A673 (cell line): ENCODE results near the gene KCNV2. TPM values are rescaled to one million over a fixed set of nuclear protein-coding genes. Genes with fewer than 3 reads are reported as not detected.

Experiments
- BruUV-seq: library from RNA; stranded (reverse); fragments of 400-500 nt; replicated peaks from 2 replicates; lab custom pipeline; 2021; lab: Mats Ljungman, UMichigan
- CTCF ChIA-PET: fragments of 300-600 bp; sonication (Branson Sonifier 250); formaldehyde crosslinking; loops from one replicate; lab custom pipeline; 2022; ENCODE audit warnings: antibody characterized with exemption; lab: Charles Lee
- POLR2A ChIA-PET: fragments of 300-600 bp; sonication (Branson Sonifier 250); formaldehyde crosslinking; loops from one replicate; lab custom pipeline; 2022; ENCODE audit warnings: antibody characterized with exemption; ENCODE audit not compliant: low non-redundant PET; lab: Charles Lee
- DNase-seq: peaks from one replicate; pipeline ENCODE4 v3.0.0-alpha.2; 2015; ENCODE audit warnings: low spot score
- H3K27ac ChIP-seq: fragments of 200-600 bp; sonication (generic); 2 replicates; pipeline ENCODE4 v1.5.1; 2016; ENCODE audit warnings: mixed run types, low read depth, mild to moderate bottlenecking, mixed read lengths, antibody characterized with exemption, low read length; ENCODE audit not compliant: poor library complexity, severe bottlenecking
- H3K27me3 ChIP-seq: fragments of 200-600 bp; sonication (generic); replicated peaks from 2 replicates; pipeline ENCODE4 v1.6.1; 2017; ENCODE audit warnings: mixed run types, low read depth, mild to moderate bottlenecking, mixed read lengths, antibody characterized with exemption, low read length; ENCODE audit not compliant: insufficient read depth, poor library complexity
- H3K36me3 ChIP-seq: fragments of 200-600 bp; sonication (generic); 2 replicates; pipeline ENCODE4 v1.6.1; 2016; ENCODE audit warnings: mixed run types, mild to moderate bottlenecking, mixed read lengths, antibody characterized with exemption, low read length; ENCODE audit not compliant: insufficient read depth, poor library complexity, severe bottlenecking
- H3K4me1 ChIP-seq: fragments of 200-600 bp; sonication (generic); 2 replicates; pipeline ENCODE4 v1.6.1; 2017; ENCODE audit warnings: mixed run types, mild to moderate bottlenecking, mixed read lengths, antibody characterized with exemption, low read length; ENCODE audit not compliant: insufficient read depth, poor library complexity, severe bottlenecking
- H3K4me3 ChIP-seq: fragments of 200-600 bp; sonication (generic); 2 replicates; pipeline ENCODE4 v1.5.1; 2016; ENCODE audit warnings: low read depth, mixed run types, mild to moderate bottlenecking, mixed read lengths, low read length; ENCODE audit not compliant: poor library complexity, severe bottlenecking
- H3K9me3 ChIP-seq: fragments of 200-600 bp; sonication (generic); 2 replicates; pipeline ENCODE4 v1.6.1; 2016; ENCODE audit warnings: mixed run types, low read depth, mild to moderate bottlenecking, mixed read lengths, antibody characterized with exemption, low read length; ENCODE audit not compliant: poor library complexity, severe bottlenecking
- EZH2 ChIP-seq: fragments of 200-600 bp; sonication (generic); IDR thresholded peaks from 2 replicates; pipeline ENCODE4 v1.6.1; 2017; ENCODE audit warnings: borderline replicate concordance, low read depth, mild to moderate bottlenecking, mixed read lengths, antibody characterized with exemption, low read length; ENCODE audit not compliant: poor library complexity, severe bottlenecking
- intact Hi-C: fragments of 100-400 bp; cut with micrococcal nuclease; formaldehyde crosslinking; loops from one replicate; pipeline ENCODE4 v1.10.0; 2022; ENCODE audit not compliant: unreplicated experiment
- total RNA-seq: library from RNA; stranded (reverse); gene quantifications from 2 replicates; pipeline ENCODE4 v1.2.3, GENCODE V29; 2021
- TF ChIP-seq, protein P1 (sequence below): fragments of 300-800, 200-600 bp; sonication (generic); conservative IDR thresholded peaks from 2 replicates; pipeline ENCODE4 v1.5.1; 2017; ENCODE audit warnings: low read depth, mild to moderate bottlenecking, antibody characterized with exemption, low read length, moderate library complexity, mixed read lengths

Gene KCNV2
- total RNA-seq, 1 experiment from 2014 or later, result not detected

DNA sequence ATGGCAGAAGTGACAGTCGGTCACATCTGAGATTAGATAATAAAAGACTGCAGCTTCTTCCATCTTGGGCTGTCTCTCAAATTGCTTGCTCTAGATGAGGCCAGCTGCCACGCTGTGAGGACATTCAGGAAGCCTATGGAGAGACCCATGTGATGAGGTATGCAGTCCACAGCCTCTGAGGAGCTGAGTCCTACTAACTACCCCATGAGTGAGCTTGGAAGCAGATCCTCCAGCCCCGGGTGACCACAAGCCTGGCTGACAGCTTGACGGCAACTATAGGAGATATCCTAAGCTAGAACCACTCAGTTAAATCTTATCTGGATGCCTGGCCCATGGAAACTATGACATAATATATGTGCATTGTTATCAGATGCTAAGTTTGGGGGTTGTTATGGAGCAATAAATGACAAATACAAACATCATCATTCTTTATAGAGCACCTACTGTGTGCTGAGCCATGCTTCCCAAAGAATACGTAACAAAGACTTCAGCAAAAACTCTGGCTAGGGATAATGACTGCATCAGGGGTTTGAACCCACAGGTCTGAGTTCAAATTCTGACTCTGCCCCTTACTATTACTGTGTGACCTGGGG is 26.7 kb downstream of the KCNV2 start:
- Histone ChIP-seq H3K27ac (no peak overlapping the region), H3K4me1 (no peaks in the 10 kb centered on the region), H3K36me3 (no peaks in the 10 kb centered on the region), H3K27me3 (no peaks in the 10 kb centered on the region), H3K4me3 (no peak overlapping the region), H3K9me3 (no peaks in the 10 kb centered on the region)
- intact Hi-C loops, result no loop called here
- DNase-seq, result no peak
- BruUV-seq, result no TSS peak
- no peak for TF ChIP-seq EZH2
- TF ChIP-seq, protein P1, sequence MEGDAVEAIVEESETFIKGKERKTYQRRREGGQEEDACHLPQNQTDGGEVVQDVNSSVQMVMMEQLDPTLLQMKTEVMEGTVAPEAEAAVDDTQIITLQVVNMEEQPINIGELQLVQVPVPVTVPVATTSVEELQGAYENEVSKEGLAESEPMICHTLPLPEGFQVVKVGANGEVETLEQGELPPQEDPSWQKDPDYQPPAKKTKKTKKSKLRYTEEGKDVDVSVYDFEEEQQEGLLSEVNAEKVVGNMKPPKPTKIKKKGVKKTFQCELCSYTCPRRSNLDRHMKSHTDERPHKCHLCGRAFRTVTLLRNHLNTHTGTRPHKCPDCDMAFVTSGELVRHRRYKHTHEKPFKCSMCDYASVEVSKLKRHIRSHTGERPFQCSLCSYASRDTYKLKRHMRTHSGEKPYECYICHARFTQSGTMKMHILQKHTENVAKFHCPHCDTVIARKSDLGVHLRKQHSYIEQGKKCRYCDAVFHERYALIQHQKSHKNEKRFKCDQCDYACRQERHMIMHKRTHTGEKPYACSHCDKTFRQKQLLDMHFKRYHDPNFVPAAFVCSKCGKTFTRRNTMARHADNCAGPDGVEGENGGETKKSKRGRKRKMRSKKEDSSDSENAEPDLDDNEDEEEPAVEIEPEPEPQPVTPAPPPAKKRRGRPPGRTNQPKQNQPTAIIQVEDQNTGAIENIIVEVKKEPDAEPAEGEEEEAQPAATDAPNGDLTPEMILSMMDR, result no peak
- CTCF ChIA-PET, result no interaction called here
- POLR2A ChIA-PET, result no interaction called here

DNA sequence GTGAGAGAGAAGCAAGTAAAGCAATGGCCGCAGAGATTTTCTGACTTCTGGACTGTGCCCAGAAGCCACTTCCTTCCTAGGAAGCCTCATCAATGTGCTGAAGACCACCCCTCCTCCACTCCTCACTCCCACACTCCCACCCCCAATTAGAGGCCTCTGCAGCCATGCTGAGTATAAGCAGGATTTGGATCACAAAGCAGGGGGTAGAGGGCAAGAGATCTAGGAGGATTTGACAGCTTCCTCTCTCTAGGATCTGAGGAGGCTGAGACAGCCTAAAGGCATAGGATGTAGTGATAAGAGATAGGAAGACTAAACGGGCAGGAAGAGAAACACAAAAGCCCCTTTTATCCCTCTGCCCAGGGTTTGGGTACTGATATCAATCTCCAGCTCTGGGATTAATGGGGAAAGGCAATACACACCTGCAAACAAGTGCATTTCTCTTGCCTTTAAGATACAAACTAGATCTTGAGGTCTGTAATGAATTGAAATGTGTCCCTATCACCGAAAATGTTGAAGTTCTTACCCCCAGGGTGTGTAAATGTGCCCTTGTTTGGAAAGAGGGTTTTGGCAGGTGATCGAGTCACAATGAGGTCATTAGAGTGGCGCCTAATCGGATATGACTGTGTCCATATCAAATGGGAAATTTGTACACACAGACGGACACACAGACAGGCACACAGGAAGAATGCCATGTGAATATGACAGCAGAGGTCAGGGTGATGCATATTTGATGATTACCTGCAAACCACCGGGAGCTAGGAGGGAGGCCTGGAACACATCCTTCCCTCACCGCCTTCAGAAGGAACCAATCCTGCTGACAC is 28.5 kb downstream of the KCNV2 start:
- TF ChIP-seq EZH2, result no peak
- TF ChIP-seq, protein P1, result no peak
- H3K4me3 ChIP-seq, result no peak overlapping the region
- no peaks in the 10 kb centered on the region for H3K27me3 ChIP-seq
- ChIA-PET POLR2A (no interaction called here), CTCF (no interaction called here)
- no TSS peak for BruUV-seq
- no peak overlapping the region for H3K27ac ChIP-seq
- H3K36me3 ChIP-seq, result no peaks in the 10 kb centered on the region
- intact Hi-C loops, result no loop called here
- DNase-seq, result no peak
- no peaks in the 10 kb centered on the region for H3K9me3 ChIP-seq
- no peaks in the 10 kb centered on the region for H3K4me1 ChIP-seq

DNA sequence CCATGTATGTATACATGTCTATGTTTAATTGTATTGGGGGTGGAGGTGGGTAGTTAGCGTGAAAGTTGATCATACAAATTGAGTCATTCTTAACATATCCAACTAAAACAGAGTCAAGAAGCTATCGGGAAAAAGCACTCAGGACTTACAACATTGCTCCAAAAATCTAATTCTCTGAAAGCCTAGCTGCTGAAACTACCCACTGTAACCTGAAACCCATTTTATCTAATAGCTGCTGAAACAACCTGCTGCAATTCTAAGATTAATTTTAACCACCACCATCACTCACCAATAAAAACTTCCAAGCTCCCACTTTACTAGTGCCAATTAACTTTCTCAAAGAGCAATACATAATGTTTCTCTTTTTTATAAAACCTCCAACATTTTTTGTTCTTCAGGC is 32.2 kb downstream of the KCNV2 start:
- intact Hi-C loops, result no loop called here
- ChIA-PET POLR2A (no interaction called here), CTCF (no interaction called here)
- H3K4me3 ChIP-seq, result no peak overlapping the region
- no TSS peak for BruUV-seq
- H3K27ac ChIP-seq, result no peak overlapping the region
- H3K9me3 ChIP-seq, result no peaks in the 10 kb centered on the region
- TF ChIP-seq, protein P1, result no peak
- no peak for TF ChIP-seq EZH2
- H3K36me3 ChIP-seq, result no peaks in the 10 kb centered on the region
- DNase-seq, result no peak
- H3K27me3 ChIP-seq, result no peaks in the 10 kb centered on the region
- H3K4me1 ChIP-seq, result peaks cover 1% of the 10 kb centered on the region
